ENCODE data around the gene ANKRD52. TPM values are rescaled to one million over a fixed set of nuclear protein-coding genes. Genes with fewer than 3 reads are reported as not detected.

Gene ANKRD52
- total RNA-seq, 1 donor from 2014 or later, result 48.5 TPM

DNA sequence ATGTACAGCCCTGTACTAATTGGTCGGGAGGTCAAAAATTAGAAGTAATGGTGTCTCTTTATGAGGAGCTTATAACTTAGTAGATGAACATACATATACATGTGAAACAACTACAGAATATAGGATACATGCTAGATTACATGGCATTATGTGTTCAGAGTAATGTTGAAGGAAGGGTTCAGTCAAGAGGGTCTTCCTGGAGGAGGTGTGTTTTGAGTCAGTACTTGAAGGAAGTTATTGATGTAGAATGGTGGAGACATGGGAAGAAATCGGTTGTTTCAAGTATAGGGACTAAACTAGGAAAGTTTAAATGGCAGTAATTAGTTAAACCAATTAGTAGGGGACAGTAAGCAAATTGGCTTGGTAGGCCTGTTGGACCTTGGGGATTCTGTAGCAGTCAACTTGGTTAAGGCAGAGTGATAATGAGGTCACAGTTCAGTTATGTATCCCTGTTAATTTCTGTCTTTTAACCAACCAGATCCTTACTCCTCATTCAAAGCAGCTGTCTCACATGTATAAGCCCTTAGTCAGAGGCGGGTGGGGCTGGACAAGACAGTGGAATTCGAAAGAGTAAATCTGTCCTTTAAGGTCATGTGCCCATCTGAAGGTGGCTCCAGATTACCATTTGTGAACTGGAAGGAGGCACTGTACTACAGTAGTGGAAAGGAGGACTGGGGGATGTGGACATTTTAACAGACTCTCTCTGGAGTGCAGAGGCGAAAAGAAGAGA, 3.5 kb upstream of the ANKRD52 start:
- H3K27ac Mint-ChIP-seq (ENCODE audit: unreplicated experiment), result no peak overlapping the region

DNA sequence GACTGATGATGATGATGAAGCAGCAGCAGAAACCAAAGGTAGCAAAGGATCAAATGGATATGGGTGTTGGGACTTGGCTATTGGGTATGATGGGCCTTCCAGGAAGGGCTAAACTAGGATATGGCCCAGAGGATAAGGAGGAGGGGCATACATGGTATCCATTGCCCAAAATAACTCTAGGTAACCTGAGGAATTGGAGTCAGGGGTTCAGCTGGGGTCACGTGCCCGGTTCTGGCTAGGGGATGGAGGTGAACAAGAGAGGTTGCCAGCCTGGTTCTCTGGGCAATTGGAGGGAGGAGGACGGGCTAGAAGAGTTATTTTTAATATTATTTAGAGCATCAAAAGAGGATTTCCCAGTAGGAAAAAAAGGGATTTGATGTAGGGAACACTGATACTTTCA, 2.7 kb upstream of the ANKRD52 start:
- Mint-ChIP-seq H3K4me1 (ENCODE audit: unreplicated experiment) (peaks cover 12% of the 10 kb centered on the region), H3K27me3 (ENCODE audit: unreplicated experiment) (peaks cover 6% of the 10 kb centered on the region), H3K4me3 (ENCODE audit: unreplicated experiment) (no peak overlapping the region), H3K9me3 (ENCODE audit: unreplicated experiment) (no peaks in the 10 kb centered on the region), H3K27ac (ENCODE audit: unreplicated experiment) (no peak overlapping the region), H3K36me3 (ENCODE audit: low read depth, unreplicated experiment) (peaks cover 4% of the 10 kb centered on the region)
- DNase-seq (ENCODE audit: low spot score), result no peak
- TF ChIP-seq, protein P1, sequence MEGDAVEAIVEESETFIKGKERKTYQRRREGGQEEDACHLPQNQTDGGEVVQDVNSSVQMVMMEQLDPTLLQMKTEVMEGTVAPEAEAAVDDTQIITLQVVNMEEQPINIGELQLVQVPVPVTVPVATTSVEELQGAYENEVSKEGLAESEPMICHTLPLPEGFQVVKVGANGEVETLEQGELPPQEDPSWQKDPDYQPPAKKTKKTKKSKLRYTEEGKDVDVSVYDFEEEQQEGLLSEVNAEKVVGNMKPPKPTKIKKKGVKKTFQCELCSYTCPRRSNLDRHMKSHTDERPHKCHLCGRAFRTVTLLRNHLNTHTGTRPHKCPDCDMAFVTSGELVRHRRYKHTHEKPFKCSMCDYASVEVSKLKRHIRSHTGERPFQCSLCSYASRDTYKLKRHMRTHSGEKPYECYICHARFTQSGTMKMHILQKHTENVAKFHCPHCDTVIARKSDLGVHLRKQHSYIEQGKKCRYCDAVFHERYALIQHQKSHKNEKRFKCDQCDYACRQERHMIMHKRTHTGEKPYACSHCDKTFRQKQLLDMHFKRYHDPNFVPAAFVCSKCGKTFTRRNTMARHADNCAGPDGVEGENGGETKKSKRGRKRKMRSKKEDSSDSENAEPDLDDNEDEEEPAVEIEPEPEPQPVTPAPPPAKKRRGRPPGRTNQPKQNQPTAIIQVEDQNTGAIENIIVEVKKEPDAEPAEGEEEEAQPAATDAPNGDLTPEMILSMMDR (IDR thresholded peaks at IDR 0.05; ENCODE audit: unreplicated experiment), result no peak

More for the DNA sequence above, 3.5 kb upstream of the ANKRD52 start:
- Mint-ChIP-seq H3K36me3 (ENCODE audit: low read depth, unreplicated experiment) (no peaks in the 10 kb centered on the region), H3K4me3 (ENCODE audit: unreplicated experiment) (no peak overlapping the region), H3K27me3 (ENCODE audit: unreplicated experiment) (peaks cover 3% of the 10 kb centered on the region), H3K4me1 (ENCODE audit: unreplicated experiment) (peaks cover 11% of the 10 kb centered on the region), H3K9me3 (ENCODE audit: unreplicated experiment) (no peaks in the 10 kb centered on the region)
- TF ChIP-seq, protein P1 (IDR thresholded peaks at IDR 0.05; ENCODE audit: unreplicated experiment), result no peak
- no peak for DNase-seq (ENCODE audit: low spot score)

DNA sequence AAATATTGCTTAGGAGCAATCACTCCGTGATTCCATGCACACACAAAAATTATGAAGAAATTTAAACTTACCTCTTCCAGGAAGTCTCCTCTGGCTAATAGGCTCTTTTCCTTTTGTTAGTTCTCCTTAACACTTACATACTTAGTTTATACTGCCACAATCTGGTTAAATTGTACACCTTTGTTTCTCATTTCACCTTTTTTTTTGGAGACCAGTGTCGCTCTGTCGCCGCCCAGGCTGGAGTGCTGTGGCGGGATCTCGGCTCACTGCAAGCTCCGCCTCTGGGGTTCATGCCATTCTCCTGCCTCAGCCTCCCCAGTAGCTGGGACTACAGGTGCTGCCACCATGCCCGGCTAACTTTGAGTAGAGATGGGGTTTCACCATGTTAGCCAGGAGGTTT, 2.2 kb upstream of the ANKRD52 start:
- H3K9me3 Mint-ChIP-seq (ENCODE audit: unreplicated experiment), result no peaks in the 10 kb centered on the region
- no peak overlapping the region for H3K27ac Mint-ChIP-seq (ENCODE audit: unreplicated experiment)
- H3K27me3 Mint-ChIP-seq (ENCODE audit: unreplicated experiment), result peaks cover 6% of the 10 kb centered on the region
- H3K36me3 Mint-ChIP-seq (ENCODE audit: low read depth, unreplicated experiment), result peaks cover 6% of the 10 kb centered on the region
- DNase-seq (ENCODE audit: low spot score), result no peak
- H3K4me3 Mint-ChIP-seq (ENCODE audit: unreplicated experiment), result no peak overlapping the region
- H3K4me1 Mint-ChIP-seq (ENCODE audit: unreplicated experiment), result peaks cover 12% of the 10 kb centered on the region
- TF ChIP-seq, protein P1 (IDR thresholded peaks at IDR 0.05; ENCODE audit: unreplicated experiment), result no peak

DNA sequence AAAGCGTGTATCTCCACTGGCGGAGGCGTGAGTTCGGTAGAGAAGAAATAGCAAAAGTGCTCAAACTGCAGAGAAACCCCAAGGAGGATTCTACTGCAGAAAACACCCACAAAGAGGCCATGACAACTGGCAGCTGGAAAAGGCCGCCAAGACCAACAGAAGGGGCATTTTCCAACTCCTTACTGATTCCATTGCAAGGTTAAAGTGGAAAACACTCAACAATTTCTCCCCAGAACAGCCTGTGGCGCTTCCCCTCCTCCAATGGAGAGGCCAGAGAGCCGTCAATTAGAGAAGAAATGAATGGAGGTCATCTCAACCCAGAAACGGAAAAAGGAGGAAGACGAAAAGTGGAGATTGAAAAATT, 618 bp upstream of the ANKRD52 start:
- no peak for DNase-seq (ENCODE audit: low spot score)
- Mint-ChIP-seq H3K9me3 (ENCODE audit: unreplicated experiment) (no peaks in the 10 kb centered on the region), H3K4me3 (ENCODE audit: unreplicated experiment) (peak overlapping the region; percentile 93), H3K4me1 (ENCODE audit: unreplicated experiment) (peaks cover 14% of the 10 kb centered on the region), H3K27me3 (ENCODE audit: unreplicated experiment) (peaks cover 9% of the 10 kb centered on the region), H3K36me3 (ENCODE audit: low read depth, unreplicated experiment) (peaks cover 15% of the 10 kb centered on the region), H3K27ac (ENCODE audit: unreplicated experiment) (peak overlapping the region; percentile 32)
- TF ChIP-seq, protein P1 (IDR thresholded peaks at IDR 0.05; ENCODE audit: unreplicated experiment), result no peak

DNA sequence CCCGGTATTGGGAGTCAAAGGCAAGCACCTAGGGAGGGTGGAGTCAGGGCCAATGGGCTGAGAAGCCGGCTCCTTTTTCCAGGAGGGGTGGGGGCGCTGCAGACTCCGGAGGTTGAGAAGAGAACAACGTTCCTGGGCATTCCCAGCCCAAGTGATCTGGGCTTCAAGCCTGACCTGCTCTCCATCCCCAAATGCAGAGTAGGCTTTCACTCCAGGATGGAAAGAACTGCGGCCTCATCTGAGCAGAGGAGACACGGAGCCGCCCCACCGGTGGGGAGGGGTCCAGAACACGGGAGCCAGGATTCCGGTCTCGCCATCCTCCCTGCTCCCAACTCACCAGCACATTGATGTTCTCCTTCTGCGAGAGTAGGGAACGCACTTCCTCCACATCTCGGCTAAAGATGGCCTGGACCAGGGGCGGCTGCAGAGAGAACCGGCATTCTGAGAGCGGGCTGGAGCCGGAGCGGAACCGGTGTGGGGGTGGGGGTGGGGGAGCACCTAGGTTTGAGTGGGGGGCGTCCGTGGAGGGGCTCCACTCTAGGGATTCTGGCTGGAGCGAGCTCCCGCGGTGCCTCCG, 605 bp downstream of the ANKRD52 start:
- peaks cover 14% of the 10 kb centered on the region for H3K4me1 Mint-ChIP-seq (ENCODE audit: unreplicated experiment)
- DNase-seq (ENCODE audit: low spot score), result peak; percentile 36
- H3K4me3 Mint-ChIP-seq (ENCODE audit: unreplicated experiment), result peak overlapping the region; percentile 94
- H3K36me3 Mint-ChIP-seq (ENCODE audit: low read depth, unreplicated experiment), result peaks cover 24% of the 10 kb centered on the region
- H3K9me3 Mint-ChIP-seq (ENCODE audit: unreplicated experiment), result no peaks in the 10 kb centered on the region
- no peak overlapping the region for H3K27ac Mint-ChIP-seq (ENCODE audit: unreplicated experiment)
- TF ChIP-seq, protein P1 (IDR thresholded peaks at IDR 0.05; ENCODE audit: unreplicated experiment), result no peak
- H3K27me3 Mint-ChIP-seq (ENCODE audit: unreplicated experiment), result peaks cover 9% of the 10 kb centered on the region

All from endothelial cell (in vitro differentiated cells).